ENCODE data around the gene PDE1C. TPM values are rescaled to one million over a fixed set of nuclear protein-coding genes. Genes with fewer than 3 reads are reported as not detected.

The PDE1C gene
- total and polyA plus RNA-seq, 3 experiments from 2014 or later, result not detected

- H3K27me3 ChIP-seq (ENCODE audit: insufficient read depth, low read length, poor library complexity, severe bottlenecking), result peaks cover 3% of the 10 kb centered on the region
- no peak overlapping the region for H3K27ac ChIP-seq (ENCODE audit: low read depth, low read length)
- H3K4me1 Mint-ChIP-seq, result no peaks in the 10 kb centered on the region
- no peak for DNase-seq
- H3K36me3 Mint-ChIP-seq, result no peaks in the 10 kb centered on the region
- H3K36me3 ChIP-seq (ENCODE audit: insufficient read depth, low read length), result no peaks in the 10 kb centered on the region
- no peak overlapping the region for H3K27ac Mint-ChIP-seq
- no peak overlapping the region for H3K4me3 ChIP-seq (ENCODE audit: low read length)
- peaks cover 0 to 7% (median 5%) of the 10 kb centered on the region in 5 donors for H3K9me3 Mint-ChIP-seq
- no peak overlapping the region for H3K4me3 Mint-ChIP-seq
- ChIA-PET CTCF (interaction anchor here (1.4 kb wide), 1 partner anchor 17 kb away, joined by 3 read pairs; no protein-coding TSS in a partner anchor), POLR2A (no interaction called here)
- H3K4me1 ChIP-seq (ENCODE audit: insufficient read depth, low read length), result no peaks in the 10 kb centered on the region
- H3K9me3 ChIP-seq (ENCODE audit: low read length), result no peaks in the 10 kb centered on the region
- peaks cover 15 to 17% of the 10 kb centered on the region in 2 donors for H3K27me3 Mint-ChIP-seq
These were observed 2.2 kb upstream of the PDE1C start for GRCh38 chr7:32072397-32072796.

GRCh38 chr7:32071466-32072091 is 1.4 kb upstream of the PDE1C start:
- CTCF ChIA-PET, result no interaction called here
- DNase-seq, result no peak
- Histone ChIP-seq H3K4me1 (ENCODE audit: insufficient read depth, low read length) (no peaks in the 10 kb centered on the region), H3K4me3 (ENCODE audit: low read length) (no peak overlapping the region), H3K27ac (ENCODE audit: low read depth, low read length) (no peak overlapping the region), H3K9me3 (ENCODE audit: low read length) (no peaks in the 10 kb centered on the region), H3K36me3 (ENCODE audit: insufficient read depth, low read length) (no peaks in the 10 kb centered on the region), H3K27me3 (ENCODE audit: insufficient read depth, low read length, poor library complexity, severe bottlenecking) (peaks cover 3% of the 10 kb centered on the region)
- Mint-ChIP-seq H3K4me3 (no peak overlapping the region), H3K9me3 (peaks cover 0 to 9% (median 4%) of the 10 kb centered on the region in 5 donors), H3K36me3 (no peaks in the 10 kb centered on the region), H3K27ac (peak overlapping the region in 1 of 8 donors; percentile 54), H3K27me3 (peaks cover 15 to 17% of the 10 kb centered on the region in 2 donors), H3K4me1 (no peaks in the 10 kb centered on the region)
- POLR2A ChIA-PET, result no interaction called here

- ChIA-PET POLR2A (no interaction called here), CTCF (no interaction called here)
- no peaks in the 10 kb centered on the region for H3K4me1 ChIP-seq (ENCODE audit: insufficient read depth, low read length)
- H3K36me3 Mint-ChIP-seq, result no peaks in the 10 kb centered on the region
- no peak overlapping the region for H3K27ac Mint-ChIP-seq
- H3K4me3 Mint-ChIP-seq, result no peak overlapping the region
- no peak for DNase-seq
- no peak overlapping the region for H3K27ac ChIP-seq (ENCODE audit: low read depth, low read length)
- H3K27me3 Mint-ChIP-seq, result peaks cover 15 to 17% of the 10 kb centered on the region in 2 donors
- H3K27me3 ChIP-seq (ENCODE audit: insufficient read depth, low read length, poor library complexity, severe bottlenecking), result peaks cover 3% of the 10 kb centered on the region
- H3K36me3 ChIP-seq (ENCODE audit: insufficient read depth, low read length), result no peaks in the 10 kb centered on the region
- no peaks in the 10 kb centered on the region for H3K9me3 ChIP-seq (ENCODE audit: low read length)
- no peak overlapping the region for H3K4me3 ChIP-seq (ENCODE audit: low read length)
- H3K4me1 Mint-ChIP-seq, result no peaks in the 10 kb centered on the region
- H3K9me3 Mint-ChIP-seq, result peaks cover 0 to 9% (median 4%) of the 10 kb centered on the region in 5 donors
These were observed 179 bp downstream of the PDE1C start for GRCh38 chr7:32070051-32070405.

- H3K27me3 Mint-ChIP-seq, result peaks cover 12 to 17% of the 10 kb centered on the region in 2 donors
- H3K4me3 ChIP-seq (ENCODE audit: low read length), result no peak overlapping the region
- H3K27ac ChIP-seq (ENCODE audit: low read depth, low read length), result no peak overlapping the region
- peaks cover 0 to 9% (median 4%) of the 10 kb centered on the region in 5 donors for H3K9me3 Mint-ChIP-seq
- H3K27ac Mint-ChIP-seq, result no peak overlapping the region
- no peaks in the 10 kb centered on the region for H3K9me3 ChIP-seq (ENCODE audit: low read length)
- no peaks in the 10 kb centered on the region for H3K36me3 ChIP-seq (ENCODE audit: insufficient read depth, low read length)
- H3K4me1 ChIP-seq (ENCODE audit: insufficient read depth, low read length), result no peaks in the 10 kb centered on the region
- ChIA-PET CTCF (no interaction called here), POLR2A (no interaction called here)
- H3K27me3 ChIP-seq (ENCODE audit: insufficient read depth, low read length, poor library complexity, severe bottlenecking), result peaks cover 3% of the 10 kb centered on the region
- DNase-seq, result no peak
- H3K4me1 Mint-ChIP-seq, result no peaks in the 10 kb centered on the region
- no peaks in the 10 kb centered on the region for H3K36me3 Mint-ChIP-seq
- no peak overlapping the region for H3K4me3 Mint-ChIP-seq
These were observed 1.0 kb downstream of the PDE1C start for GRCh38 chr7:32069116-32069650.

GRCh38 chr7:32068411-32069101 is 1.7 kb downstream of the PDE1C start:
- Mint-ChIP-seq H3K36me3 (no peaks in the 10 kb centered on the region), H3K27me3 (peaks cover 12 to 17% of the 10 kb centered on the region in 2 donors), H3K27ac (no peak overlapping the region), H3K4me1 (no peaks in the 10 kb centered on the region), H3K4me3 (no peak overlapping the region), H3K9me3 (peaks cover 0 to 9% (median 4%) of the 10 kb centered on the region in 5 donors)
- Histone ChIP-seq H3K4me3 (ENCODE audit: low read length) (no peak overlapping the region), H3K27ac (ENCODE audit: low read depth, low read length) (no peak overlapping the region), H3K27me3 (ENCODE audit: insufficient read depth, low read length, poor library complexity, severe bottlenecking) (peaks cover 3% of the 10 kb centered on the region), H3K36me3 (ENCODE audit: insufficient read depth, low read length) (no peaks in the 10 kb centered on the region), H3K4me1 (ENCODE audit: insufficient read depth, low read length) (no peaks in the 10 kb centered on the region), H3K9me3 (ENCODE audit: low read length) (no peaks in the 10 kb centered on the region)
- POLR2A ChIA-PET, result no interaction called here
- no peak for DNase-seq
- CTCF ChIA-PET, result no interaction called here

- H3K36me3 Mint-ChIP-seq, result no peaks in the 10 kb centered on the region
- no peaks in the 10 kb centered on the region for H3K9me3 ChIP-seq (ENCODE audit: low read length)
- H3K36me3 ChIP-seq (ENCODE audit: insufficient read depth, low read length), result no peaks in the 10 kb centered on the region
- H3K27me3 Mint-ChIP-seq, result peaks cover 10 to 14% of the 10 kb centered on the region in 2 donors
- ChIA-PET CTCF (no interaction called here), POLR2A (no interaction called here)
- no peak overlapping the region for H3K4me3 ChIP-seq (ENCODE audit: low read length)
- no peaks in the 10 kb centered on the region for H3K4me1 Mint-ChIP-seq
- H3K27ac Mint-ChIP-seq, result no peak overlapping the region
- H3K9me3 Mint-ChIP-seq, result peaks cover 0 to 9% (median 5%) of the 10 kb centered on the region in 5 donors
- no peaks in the 10 kb centered on the region for H3K4me1 ChIP-seq (ENCODE audit: insufficient read depth, low read length)
- no peak for DNase-seq
- no peak overlapping the region for H3K4me3 Mint-ChIP-seq
- no peak overlapping the region for H3K27ac ChIP-seq (ENCODE audit: low read depth, low read length)
- H3K27me3 ChIP-seq (ENCODE audit: insufficient read depth, low read length, poor library complexity, severe bottlenecking), result no peaks in the 10 kb centered on the region
These were observed 3.8 kb downstream of the PDE1C start for GRCh38 chr7:32066441-32066840.

GRCh38 chr7:32063614-32064013 is 6.6 kb downstream of the PDE1C start:
- H3K36me3 Mint-ChIP-seq, result no peaks in the 10 kb centered on the region
- Histone ChIP-seq H3K9me3 (ENCODE audit: low read length) (no peaks in the 10 kb centered on the region), H3K27me3 (ENCODE audit: insufficient read depth, low read length, poor library complexity, severe bottlenecking) (no peaks in the 10 kb centered on the region), H3K27ac (ENCODE audit: low read depth, low read length) (no peak overlapping the region), H3K4me1 (ENCODE audit: insufficient read depth, low read length) (no peaks in the 10 kb centered on the region), H3K4me3 (ENCODE audit: low read length) (no peak overlapping the region), H3K36me3 (ENCODE audit: insufficient read depth, low read length) (no peaks in the 10 kb centered on the region)
- no peak for DNase-seq
- peaks cover 3% of the 10 kb centered on the region in 2 donors for H3K27me3 Mint-ChIP-seq
- H3K9me3 Mint-ChIP-seq, result peaks cover 0 to 6% (median 4%) of the 10 kb centered on the region in 5 donors
- H3K4me3 Mint-ChIP-seq, result no peak overlapping the region
- CTCF ChIA-PET, result no interaction called here
- POLR2A ChIA-PET, result no interaction called here
- no peak overlapping the region for H3K27ac Mint-ChIP-seq
- H3K4me1 Mint-ChIP-seq, result no peaks in the 10 kb centered on the region

GRCh38 chr7:32062150-32062549 is 8.1 kb downstream of the PDE1C start:
- no peaks in the 10 kb centered on the region for H3K4me1 ChIP-seq (ENCODE audit: insufficient read depth, low read length)
- no peak overlapping the region for H3K27ac ChIP-seq (ENCODE audit: low read depth, low read length)
- no peaks in the 10 kb centered on the region for H3K4me1 Mint-ChIP-seq
- POLR2A ChIA-PET, result no interaction called here
- H3K4me3 Mint-ChIP-seq, result no peak overlapping the region
- no peaks in the 10 kb centered on the region for H3K36me3 Mint-ChIP-seq
- no peak overlapping the region for H3K4me3 ChIP-seq (ENCODE audit: low read length)
- H3K9me3 Mint-ChIP-seq, result peaks cover 0 to 6% (median 4%) of the 10 kb centered on the region in 5 donors
- no peaks in the 10 kb centered on the region for H3K36me3 ChIP-seq (ENCODE audit: insufficient read depth, low read length)
- H3K9me3 ChIP-seq (ENCODE audit: low read length), result no peaks in the 10 kb centered on the region
- H3K27ac Mint-ChIP-seq, result no peak overlapping the region
- CTCF ChIA-PET, result no interaction called here
- H3K27me3 ChIP-seq (ENCODE audit: insufficient read depth, low read length, poor library complexity, severe bottlenecking), result no peaks in the 10 kb centered on the region
- peaks cover 0 to 3% of the 10 kb centered on the region in 2 donors for H3K27me3 Mint-ChIP-seq
- no peak for DNase-seq

Data from CD8-positive, alpha-beta memory T cell (primary cell).